GM23338 (cell line): ENCODE results near the gene MAPK1. TPM values are rescaled to one million over a fixed set of nuclear protein-coding genes. Genes with fewer than 3 reads are reported as not detected.
"Not testable (repeated sequence)": the region's sequence is repeated elsewhere in the genome, so short reads cannot be mapped to it uniquely, and the experiment has no call there.

ENCODE experiments used
- ATAC-seq: fragments of 200-7000 bp; cut with Tn5 transposase; 3 replicates; pipeline ENCODE4 v1.9.1; 2020
- DNase-seq: peaks from one replicate; pipeline ENCODE4 v3.0.0-alpha.2; 2015; ENCODE audit warnings: low spot score
- H2AFZ ChIP-seq: fragments of 200-600 bp; sonication (generic); 2 replicates; pipeline ENCODE4 v1.8.0; 2016; ENCODE audit warnings: antibody characterized with exemption, mild to moderate bottlenecking, moderate library complexity
- H3F3A ChIP-seq: fragments of 200-600 bp; sonication (generic); replicated peaks from 2 replicates; pipeline ENCODE4 v1.8.0; 2017; ENCODE audit warnings: antibody characterized with exemption, mixed run types, low read depth
- H3K27ac ChIP-seq: fragments of 200-600 bp; sonication (generic); 2 replicates; pipeline ENCODE4 v1.6.1; 2016; ENCODE audit warnings: low read depth
- H3K27me3 ChIP-seq: fragments of 200-600 bp; sonication (generic); 2 replicates; pipeline ENCODE4 v1.8.0; 2016; ENCODE audit warnings: mild to moderate bottlenecking, mixed run types, moderate library complexity; ENCODE audit not compliant: insufficient read depth
- H3K36me3 ChIP-seq: fragments of 200-600 bp; sonication (generic); 2 replicates; pipeline ENCODE4 v1.8.0; 2016; ENCODE audit warnings: mild to moderate bottlenecking; ENCODE audit not compliant: insufficient read depth
- H3K4me1 ChIP-seq: fragments of 200-600 bp; sonication (generic); 2 replicates; pipeline ENCODE4 v1.8.0; 2016; ENCODE audit warnings: mild to moderate bottlenecking, moderate library complexity; ENCODE audit not compliant: insufficient read depth
- H3K4me2 ChIP-seq: fragments of 200-600 bp; sonication (generic); 2 replicates; pipeline ENCODE4 v1.7.1; 2017; ENCODE audit warnings: mixed run types
- H3K4me3 ChIP-seq: fragments of 200-600 bp; sonication (generic); 2 replicates; pipeline ENCODE4 v1.6.1; 2016; ENCODE audit warnings: mixed run types
- H3K79me2 ChIP-seq: fragments of 200-600 bp; sonication (generic); replicated peaks from 2 replicates; pipeline ENCODE4 v1.8.0; 2017; ENCODE audit warnings: mild to moderate bottlenecking; ENCODE audit not compliant: insufficient read depth
- H3K9me2 ChIP-seq: fragments of 200-600 bp; sonication (generic); 2 replicates; pipeline ENCODE4 v1.8.0; 2017; ENCODE audit not compliant: insufficient read depth
- H4K20me1 ChIP-seq: fragments of 200-600 bp; sonication (generic); replicated peaks from 2 replicates; pipeline ENCODE4 v1.8.0; 2017; ENCODE audit warnings: mild to moderate bottlenecking; ENCODE audit not compliant: insufficient read depth
- H3K27ac Mint-ChIP-seq: 2 replicates; pipeline ENCODE4 v1.8.0; 2020; ENCODE audit warnings: inconsistent platforms, mild to moderate bottlenecking, moderate library complexity, mixed read lengths
- H3K27me3 Mint-ChIP-seq: 3 replicates; pipeline ENCODE4 v1.8.0; 2022; ENCODE audit warnings: low read depth, mild to moderate bottlenecking, moderate library complexity, mixed read lengths, inconsistent platforms; ENCODE audit not compliant: insufficient read depth, poor library complexity
- H3K36me3 Mint-ChIP-seq: 3 replicates; pipeline ENCODE4 v1.8.0; 2021; ENCODE audit warnings: low read depth, mild to moderate bottlenecking, inconsistent platforms, moderate library complexity, mixed read lengths
- H3K4me1 Mint-ChIP-seq: 3 replicates; pipeline ENCODE4 v1.8.0; 2020; ENCODE audit warnings: mild to moderate bottlenecking, inconsistent platforms, mixed read lengths
- H3K4me3 Mint-ChIP-seq: 3 replicates; pipeline ENCODE4 v1.8.0; 2021; ENCODE audit warnings: moderate library complexity, mild to moderate bottlenecking, inconsistent platforms, mixed read lengths
- H3K9me3 Mint-ChIP-seq: 3 replicates; pipeline ENCODE4 v1.8.0; 2020; ENCODE audit warnings: moderate library complexity, mild to moderate bottlenecking, inconsistent platforms, mixed read lengths
- ETS1 ChIP-seq: IDR thresholded peaks from 2 replicates; pipeline ENCODE4 v1.6.1; 2016; ENCODE audit warnings: antibody characterized with exemption
- EZH2 ChIP-seq: fragments of 200-600 bp; sonication (generic); IDR thresholded peaks from one replicate; pipeline ENCODE4 v1.8.0; 2017; ENCODE audit warnings: antibody characterized with exemption, mild to moderate bottlenecking, low read depth; ENCODE audit not compliant: unreplicated experiment
- EZH2phosphoT487 ChIP-seq: fragments of 200-600 bp; sonication (generic); IDR thresholded peaks from one replicate; pipeline ENCODE4 v1.8.1; 2018; ENCODE audit warnings: antibody characterized with exemption; ENCODE audit not compliant: unreplicated experiment
- ZNF114 ChIP-seq: fragments of 250-450 bp; sonication (Bioruptor Pico); IDR thresholded peaks from 2 replicates; pipeline ENCODE4 v1.5.0; 2020; ENCODE audit warnings: mild to moderate bottlenecking, moderate library complexity
- ZNF331 ChIP-seq: fragments of 250-450 bp; sonication (Bioruptor Pico); IDR thresholded peaks from 2 replicates; pipeline ENCODE4 v1.5.0; 2020; ENCODE audit warnings: low read depth, mild to moderate bottlenecking, moderate library complexity
- ZNF462 ChIP-seq: fragments of 250-450 bp; sonication (Bioruptor Pico); IDR thresholded peaks from 2 replicates; pipeline ENCODE4 v1.5.0; 2020; ENCODE audit warnings: mild to moderate bottlenecking, moderate library complexity
- polyA plus RNA-seq: library from polyadenylated mRNA; unstranded; fragments of >200 nt; fragmentation: Nextera tagmentation; extraction: Ambion mirVana; gene quantifications from 2 replicates; pipeline ENCODE4 v1.2.1, GENCODE V29; 2016
- total RNA-seq: library from RNA; depleted of rRNA; stranded (reverse); fragments of >200 nt; shearing (Covaris generic); gene quantifications from 2 replicates; pipeline ENCODE4 v1.2.3, GENCODE V29; 2014

The MAPK1 gene
- total and polyA plus RNA-seq, 2 experiments from 2014 or later = 17.4 to 77.5 TPM

- TF ChIP-seq ETS1 (no peak), EZH2 (no peak), EZH2phosphoT487 (no peak), ZNF331 (CRISPR knock-in tag) (no peak), ZNF114 (CRISPR knock-in tag) (no peak), ZNF462 (CRISPR knock-in tag) (no peak)
Observed at GRCh38 chr22:21896951-21897513, 29.6 kb upstream of the MAPK1 start (continued).

GRCh38 chr22:21896275-21896674 lies 28.8 kb upstream of the MAPK1 start:
- H4K20me1 ChIP-seq, H3K36me3 Mint-ChIP-seq, H3K9me3 Mint-ChIP-seq, H3K27ac ChIP-seq, H3K4me3 ChIP-seq, DNase-seq, H3K79me2 ChIP-seq, H3K9me2 ChIP-seq, H3K4me2 ChIP-seq, H3K27me3 Mint-ChIP-seq, H3K27me3 ChIP-seq, H2AFZ ChIP-seq, H3K27ac Mint-ChIP-seq, ATAC-seq, H3K36me3 ChIP-seq, H3K4me3 Mint-ChIP-seq, H3F3A ChIP-seq, H3K4me1 ChIP-seq, H3K4me1 Mint-ChIP-seq: not testable (repeated sequence)
